A673 (cell line): ENCODE data around the gene RELN.

Experiments used
- CTCF ChIP-seq: fragments of 300-800, 200-600 bp; sonication (generic); conservative IDR thresholded peaks from 2 replicates; pipeline ENCODE4 v1.5.1; 2017; ENCODE audit warnings: low read depth, mild to moderate bottlenecking, antibody characterized with exemption, low read length, moderate library complexity, mixed read lengths
- EZH2 ChIP-seq: fragments of 200-600 bp; sonication (generic); IDR thresholded peaks from 2 replicates; pipeline ENCODE4 v1.6.1; 2017; ENCODE audit warnings: borderline replicate concordance, low read depth, mild to moderate bottlenecking, mixed read lengths, antibody characterized with exemption, low read length; ENCODE audit not compliant: poor library complexity, severe bottlenecking

GRCh38 chr7:103539875-103540274 is 449.6 kb downstream of the RELN start:
- TF ChIP-seq CTCF (no peak), EZH2 (no peak)
